ENCODE measurements around the gene APRT. TPM values are rescaled to one million over a fixed set of nuclear protein-coding genes. Genes with fewer than 3 reads are reported as not detected.

Gene APRT
- total and polyA plus RNA-seq, 9 of the 15 experiments (the other 6 are each of a cell fraction or from before 2014, with no cell fraction given): 41.7 to 409 (median 146) TPM

GRCh38 chr16:88783391-88784073 lies 28.2 kb downstream of the APRT start (continued):
- no peak for TF ChIP-seq ZBTB2 (IDR thresholded peaks at IDR 0.05)
- TF ChIP-seq NCOA4 (IDR thresholded peaks at IDR 0.05; ENCODE audit: partially characterized antibody): no peak
- TF ChIP-seq ZNF311 (CRISPR knock-in tag; IDR thresholded peaks at IDR 0.05): no peak
- TF ChIP-seq MAFG (tag; conservative IDR thresholded peaks at IDR 0.05): no peak
- TF ChIP-seq ZKSCAN1 (IDR thresholded peaks at IDR 0.05; ENCODE audit: low read depth, low read length): no peak
- TF ChIP-seq KDM2B (CRISPR knock-in tag; IDR thresholded peaks at IDR 0.05): no peak
- no peak for TF ChIP-seq ZNF407 (IDR thresholded peaks at IDR 0.05; ENCODE audit: low read depth)
- no peak for TF ChIP-seq SIN3B (IDR thresholded peaks at IDR 0.05; ENCODE audit: low read depth)
- TF ChIP-seq ZC3H8 (IDR thresholded peaks at IDR 0.05): no peak
- TF ChIP-seq ZNF398 (CRISPR knock-in tag; IDR thresholded peaks at IDR 0.05): no peak
- no peak for TF ChIP-seq PHB (CRISPR knock-in tag; IDR thresholded peaks at IDR 0.05)
- no peak for TF ChIP-seq EGR1 (conservative IDR thresholded peaks at IDR 0.05)
- TF ChIP-seq RFX1 (IDR thresholded peaks at IDR 0.05): no peak
- TF ChIP-seq FIP1L1 (IDR thresholded peaks at IDR 0.05; ENCODE audit: low read depth, low read length, poor library complexity, severe bottlenecking): no peak
- TF ChIP-seq MNT (conservative IDR thresholded peaks at IDR 0.05): no peak
- no peak for TF ChIP-seq FOXK1 (CRISPR knock-in tag; IDR thresholded peaks at IDR 0.05; ENCODE audit: borderline replicate concordance)
